Measurements from ENCODE around the gene SLC17A8. TPM values are rescaled to one million over a fixed set of nuclear protein-coding genes. Genes with fewer than 3 reads are reported as not detected.

The SLC17A8 gene
- total RNA-seq, 1 donor from 2014 or later = not detected

- H3K4me3 ChIP-seq (ENCODE audit: insufficient read depth, low read depth, low read length) = no peak overlapping the region
- DNase-seq (ENCODE audit: low read depth) = no peak
- no peaks in the 10 kb centered on the region for H3K9me3 ChIP-seq (ENCODE audit: insufficient read depth, low read depth, low read length)
- TF ChIP-seq, protein P1, sequence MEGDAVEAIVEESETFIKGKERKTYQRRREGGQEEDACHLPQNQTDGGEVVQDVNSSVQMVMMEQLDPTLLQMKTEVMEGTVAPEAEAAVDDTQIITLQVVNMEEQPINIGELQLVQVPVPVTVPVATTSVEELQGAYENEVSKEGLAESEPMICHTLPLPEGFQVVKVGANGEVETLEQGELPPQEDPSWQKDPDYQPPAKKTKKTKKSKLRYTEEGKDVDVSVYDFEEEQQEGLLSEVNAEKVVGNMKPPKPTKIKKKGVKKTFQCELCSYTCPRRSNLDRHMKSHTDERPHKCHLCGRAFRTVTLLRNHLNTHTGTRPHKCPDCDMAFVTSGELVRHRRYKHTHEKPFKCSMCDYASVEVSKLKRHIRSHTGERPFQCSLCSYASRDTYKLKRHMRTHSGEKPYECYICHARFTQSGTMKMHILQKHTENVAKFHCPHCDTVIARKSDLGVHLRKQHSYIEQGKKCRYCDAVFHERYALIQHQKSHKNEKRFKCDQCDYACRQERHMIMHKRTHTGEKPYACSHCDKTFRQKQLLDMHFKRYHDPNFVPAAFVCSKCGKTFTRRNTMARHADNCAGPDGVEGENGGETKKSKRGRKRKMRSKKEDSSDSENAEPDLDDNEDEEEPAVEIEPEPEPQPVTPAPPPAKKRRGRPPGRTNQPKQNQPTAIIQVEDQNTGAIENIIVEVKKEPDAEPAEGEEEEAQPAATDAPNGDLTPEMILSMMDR (IDR thresholded peaks at IDR 0.05; ENCODE audit: insufficient read depth, low read depth, low read length) = no peak
- TF ChIP-seq EZH2 (IDR thresholded peaks at IDR 0.05; ENCODE audit: insufficient read depth, low read length) = no peak
- H3K4me1 ChIP-seq (ENCODE audit: insufficient read depth, low read length) = no peaks in the 10 kb centered on the region
- no peak overlapping the region for H3K4me2 ChIP-seq (ENCODE audit: low read length)
- no peaks in the 10 kb centered on the region for H3K36me3 ChIP-seq (ENCODE audit: insufficient read depth, low read length)
- Mint-ChIP-seq H3K4me1 (ENCODE audit: low read depth, unreplicated experiment) (no peaks in the 10 kb centered on the region), H3K9me3 (ENCODE audit: unreplicated experiment) (no peaks in the 10 kb centered on the region), H3K36me3 (ENCODE audit: low read depth, unreplicated experiment) (no peaks in the 10 kb centered on the region), H3K27ac (ENCODE audit: unreplicated experiment) (no peak overlapping the region), H3K27me3 (ENCODE audit: low read depth, unreplicated experiment) (peaks cover 5% of the 10 kb centered on the region), H3K4me3 (ENCODE audit: unreplicated experiment) (no peak overlapping the region)
- no peaks in the 10 kb centered on the region for H4K20me1 ChIP-seq (ENCODE audit: insufficient read depth, low read length)
- H3K9ac ChIP-seq (ENCODE audit: low read length) = no peak overlapping the region
- no peak overlapping the region for H3K27ac ChIP-seq (ENCODE audit: low read depth, low read length)
- H2AFZ ChIP-seq (ENCODE audit: low read depth, low read length) = no peak overlapping the region
- H3K27me3 ChIP-seq (ENCODE audit: insufficient read depth, low read length) = no peaks in the 10 kb centered on the region
- FAIRE-seq = no peak
- H3K79me2 ChIP-seq (ENCODE audit: insufficient read depth, low read length) = no peaks in the 10 kb centered on the region
Measured at GRCh38 chr12:100437038-100437841, 80.4 kb downstream of the SLC17A8 start.

DNA sequence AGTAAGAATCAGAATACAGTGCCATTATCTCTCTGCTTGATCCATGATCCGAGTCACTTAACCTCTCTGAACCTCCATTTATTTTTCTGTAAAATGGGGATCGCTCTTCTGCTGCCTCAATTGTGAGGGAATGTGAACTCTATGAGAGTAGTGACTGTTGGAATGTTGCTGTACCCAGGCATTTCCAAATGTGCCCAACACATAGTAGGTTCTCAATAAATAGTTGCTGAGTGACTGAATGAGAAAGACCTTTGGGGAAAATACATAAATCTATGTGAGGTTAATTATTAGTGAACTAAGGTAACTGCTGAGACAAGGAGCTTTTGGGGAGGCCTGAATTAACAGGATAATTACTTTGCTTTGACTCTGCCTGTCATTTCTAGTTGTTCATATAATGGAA is 82.9 kb downstream of the SLC17A8 start:
- TF ChIP-seq EZH2 (IDR thresholded peaks at IDR 0.05; ENCODE audit: insufficient read depth, low read length) = no peak
- TF ChIP-seq, protein P1 (IDR thresholded peaks at IDR 0.05; ENCODE audit: insufficient read depth, low read depth, low read length) = no peak

DNA sequence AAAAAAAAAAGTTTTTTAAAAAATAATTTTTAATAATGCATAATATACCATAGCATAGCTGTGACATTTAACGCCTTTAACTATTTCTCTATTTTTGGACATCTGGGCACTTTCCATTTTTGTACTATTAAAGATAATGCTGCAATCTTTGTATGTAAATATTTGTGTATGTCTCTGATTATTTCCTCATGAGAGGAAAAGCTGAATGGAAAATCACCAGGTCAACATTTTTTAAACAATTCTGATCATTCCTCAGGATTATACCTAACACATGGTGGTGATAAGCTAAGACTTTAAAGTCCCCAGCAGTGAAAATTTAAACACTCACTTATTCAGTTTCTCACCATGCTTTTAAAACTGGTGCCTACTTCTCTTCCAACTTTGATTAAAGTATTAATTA is 85.5 kb downstream of the SLC17A8 start:
- Histone ChIP-seq H2AFZ (ENCODE audit: low read depth, low read length) (no peak overlapping the region), H3K4me1 (ENCODE audit: insufficient read depth, low read length) (no peaks in the 10 kb centered on the region), H3K4me2 (ENCODE audit: low read length) (no peak overlapping the region), H3K4me3 (ENCODE audit: insufficient read depth, low read depth, low read length) (no peak overlapping the region), H4K20me1 (ENCODE audit: insufficient read depth, low read length) (no peaks in the 10 kb centered on the region), H3K27ac (ENCODE audit: low read depth, low read length) (no peak overlapping the region), H3K9ac (ENCODE audit: low read length) (no peak overlapping the region), H3K79me2 (ENCODE audit: insufficient read depth, low read length) (no peaks in the 10 kb centered on the region), H3K36me3 (ENCODE audit: insufficient read depth, low read length) (no peaks in the 10 kb centered on the region), H3K9me3 (ENCODE audit: insufficient read depth, low read depth, low read length) (no peaks in the 10 kb centered on the region), H3K27me3 (ENCODE audit: insufficient read depth, low read length) (no peaks in the 10 kb centered on the region)
- Mint-ChIP-seq H3K27ac (ENCODE audit: unreplicated experiment) (no peak overlapping the region), H3K9me3 (ENCODE audit: unreplicated experiment) (no peaks in the 10 kb centered on the region), H3K27me3 (ENCODE audit: low read depth, unreplicated experiment) (peaks cover 5% of the 10 kb centered on the region), H3K4me3 (ENCODE audit: unreplicated experiment) (no peak overlapping the region), H3K36me3 (ENCODE audit: low read depth, unreplicated experiment) (no peaks in the 10 kb centered on the region), H3K4me1 (ENCODE audit: low read depth, unreplicated experiment) (no peaks in the 10 kb centered on the region)
- TF ChIP-seq, protein P1 (IDR thresholded peaks at IDR 0.05; ENCODE audit: insufficient read depth, low read depth, low read length) = no peak
- no peak for TF ChIP-seq EZH2 (IDR thresholded peaks at IDR 0.05; ENCODE audit: insufficient read depth, low read length)
- FAIRE-seq = no peak
- DNase-seq (ENCODE audit: low read depth) = no peak

More for the DNA sequence above, 82.9 kb downstream of the SLC17A8 start:
- no peak for DNase-seq (ENCODE audit: low read depth)
- no peaks in the 10 kb centered on the region for H3K4me1 Mint-ChIP-seq (ENCODE audit: low read depth, unreplicated experiment)
- no peak overlapping the region for H3K4me2 ChIP-seq (ENCODE audit: low read length)
- H3K9me3 Mint-ChIP-seq (ENCODE audit: unreplicated experiment) = no peaks in the 10 kb centered on the region
- H3K4me1 ChIP-seq (ENCODE audit: insufficient read depth, low read length) = no peaks in the 10 kb centered on the region
- H3K9me3 ChIP-seq (ENCODE audit: insufficient read depth, low read depth, low read length) = no peaks in the 10 kb centered on the region
- H3K36me3 Mint-ChIP-seq (ENCODE audit: low read depth, unreplicated experiment) = no peaks in the 10 kb centered on the region
- H3K4me3 Mint-ChIP-seq (ENCODE audit: unreplicated experiment) = no peak overlapping the region
- no peak overlapping the region for H3K27ac ChIP-seq (ENCODE audit: low read depth, low read length)
- H2AFZ ChIP-seq (ENCODE audit: low read depth, low read length) = no peak overlapping the region
- H3K36me3 ChIP-seq (ENCODE audit: insufficient read depth, low read length) = no peaks in the 10 kb centered on the region
- no peaks in the 10 kb centered on the region for H3K79me2 ChIP-seq (ENCODE audit: insufficient read depth, low read length)
- no peak overlapping the region for H3K27ac Mint-ChIP-seq (ENCODE audit: unreplicated experiment)
- peaks cover 5% of the 10 kb centered on the region for H3K27me3 Mint-ChIP-seq (ENCODE audit: low read depth, unreplicated experiment)
- no peaks in the 10 kb centered on the region for H3K27me3 ChIP-seq (ENCODE audit: insufficient read depth, low read length)
- no peaks in the 10 kb centered on the region for H4K20me1 ChIP-seq (ENCODE audit: insufficient read depth, low read length)
- H3K4me3 ChIP-seq (ENCODE audit: insufficient read depth, low read depth, low read length) = no peak overlapping the region
- FAIRE-seq = no peak
- H3K9ac ChIP-seq (ENCODE audit: low read length) = no peak overlapping the region

Data from astrocyte (in vitro differentiated cells and primary cell).